ENCODE measurements around the gene C10orf90.

C10orf90 gene

DNA sequence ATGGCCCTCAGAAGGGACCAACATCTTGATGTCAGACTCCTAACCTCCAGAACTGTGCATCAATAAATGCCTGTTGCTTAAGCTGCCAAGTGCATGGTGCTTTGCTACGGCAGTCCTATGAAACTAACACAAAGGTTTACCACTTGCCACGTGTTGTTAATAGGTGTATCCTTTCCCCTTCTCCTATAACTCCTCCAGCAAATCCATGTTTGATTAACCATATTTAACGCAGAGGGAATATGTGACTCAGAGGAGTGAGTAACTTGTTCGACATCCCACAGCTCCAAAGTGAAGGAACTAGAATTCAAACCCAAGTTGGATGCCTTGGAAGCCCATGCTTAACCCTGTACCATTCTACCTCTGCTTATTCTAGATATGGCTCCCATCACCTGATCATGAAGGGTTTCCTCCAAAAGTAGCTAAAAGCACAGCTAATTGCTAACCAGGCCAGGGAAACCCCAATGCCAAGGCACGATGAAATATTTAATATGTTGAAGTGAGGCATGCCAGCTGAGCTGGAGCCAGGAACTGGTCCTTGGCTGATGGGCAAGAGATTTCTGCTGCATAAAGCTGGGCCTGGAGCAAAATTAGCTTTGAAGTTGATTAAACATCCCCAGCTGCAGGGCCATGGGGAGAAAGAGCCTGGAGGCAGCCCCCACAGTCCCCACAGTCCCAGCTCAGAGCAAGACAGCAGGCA lies 131.9 kb downstream of the C10orf90 start:
- no peak for DNase-seq (ENCODE audit: low read depth in 2 of 2)

DNA sequence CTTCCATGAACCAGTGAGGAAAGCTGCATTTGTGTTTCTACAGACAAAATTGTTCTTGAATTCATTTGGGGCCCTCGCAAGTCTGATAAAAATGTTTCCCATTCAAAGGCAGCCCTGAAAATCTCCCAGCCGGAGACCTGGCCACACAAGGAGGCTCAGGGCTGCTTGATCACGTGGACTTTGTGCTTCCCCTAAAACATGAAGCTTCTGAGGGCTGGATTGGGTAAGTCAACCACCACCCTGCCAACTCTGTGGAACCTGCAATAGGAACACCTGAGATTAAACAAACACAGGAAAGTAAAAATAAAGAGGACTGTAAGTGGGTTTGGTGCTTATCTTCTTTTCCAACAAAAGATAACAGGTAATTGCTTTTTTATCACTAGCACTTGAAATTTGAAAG lies 133.8 kb downstream of the C10orf90 start:
- DNase-seq (ENCODE audit: low read depth in 2 of 2): no peak

DNA sequence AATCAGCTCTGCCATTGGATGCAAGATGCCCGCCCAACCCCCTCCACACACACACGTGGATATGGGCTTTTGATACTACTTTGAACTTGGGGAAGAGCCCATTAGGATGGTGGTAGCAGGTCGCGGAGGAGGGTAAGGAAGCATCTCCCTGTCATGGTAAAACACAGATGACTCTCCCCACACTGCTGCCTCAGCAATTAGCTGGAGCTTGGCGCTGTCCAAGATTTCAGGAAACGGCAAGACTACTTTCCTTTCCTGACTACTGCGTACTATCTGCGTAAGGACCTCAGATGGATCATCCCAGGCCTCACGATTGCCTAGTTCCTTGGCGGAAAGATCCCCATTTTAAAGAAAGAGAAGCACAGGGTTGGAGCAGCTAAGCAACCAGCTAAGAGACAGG lies 134.3 kb downstream of the C10orf90 start:
- DNase-seq (ENCODE audit: low read depth in 2 of 2): no peak

DNA sequence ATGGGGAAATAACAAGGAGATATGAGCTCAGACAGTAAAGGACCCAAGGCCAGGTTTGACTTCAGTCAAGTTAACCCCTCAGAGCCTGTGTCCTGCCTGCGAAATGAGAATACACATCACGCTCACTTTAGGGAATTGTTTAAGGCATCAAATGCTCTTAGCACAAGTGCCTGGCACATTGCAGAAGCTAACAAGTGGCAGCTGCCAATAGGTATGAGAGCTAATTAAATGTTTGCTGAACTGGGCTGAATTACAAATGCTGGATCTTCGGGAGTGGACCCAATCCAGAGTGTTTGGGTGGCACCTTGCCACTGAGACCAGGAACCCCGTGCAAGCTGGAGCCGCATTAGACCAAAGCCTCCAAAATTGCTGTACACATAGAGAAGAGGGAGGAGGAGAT lies 136.8 kb downstream of the C10orf90 start:
- no peak for DNase-seq (ENCODE audit: low read depth in 2 of 2)

DNA sequence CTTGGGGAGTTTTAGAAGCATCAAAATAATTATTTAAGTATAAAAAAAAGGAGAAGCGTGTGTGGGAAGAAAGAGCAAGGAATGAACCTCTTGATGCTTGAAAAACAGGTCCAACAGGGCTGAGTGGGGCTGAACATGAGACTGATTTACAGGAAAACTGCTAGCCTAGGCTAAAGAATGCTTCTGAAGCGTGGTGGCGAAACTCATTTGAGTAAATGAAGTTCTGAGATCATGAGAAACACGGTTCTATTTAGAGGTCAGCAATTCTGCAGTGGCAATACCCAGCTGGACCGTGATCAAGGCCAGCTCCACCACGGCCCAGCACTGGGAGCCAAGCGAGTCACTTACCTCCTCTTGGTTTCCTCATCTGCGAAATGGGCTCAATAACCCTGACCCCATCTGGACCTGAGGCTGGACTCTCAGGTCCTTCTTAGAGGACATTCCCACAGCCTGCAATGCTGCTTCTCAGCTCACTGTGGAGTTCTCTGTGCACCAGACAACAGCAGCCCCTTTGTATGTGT lies 142.1 kb downstream of the C10orf90 start:
- DNase-seq (ENCODE audit: low read depth in 2 of 2): no peak

DNA sequence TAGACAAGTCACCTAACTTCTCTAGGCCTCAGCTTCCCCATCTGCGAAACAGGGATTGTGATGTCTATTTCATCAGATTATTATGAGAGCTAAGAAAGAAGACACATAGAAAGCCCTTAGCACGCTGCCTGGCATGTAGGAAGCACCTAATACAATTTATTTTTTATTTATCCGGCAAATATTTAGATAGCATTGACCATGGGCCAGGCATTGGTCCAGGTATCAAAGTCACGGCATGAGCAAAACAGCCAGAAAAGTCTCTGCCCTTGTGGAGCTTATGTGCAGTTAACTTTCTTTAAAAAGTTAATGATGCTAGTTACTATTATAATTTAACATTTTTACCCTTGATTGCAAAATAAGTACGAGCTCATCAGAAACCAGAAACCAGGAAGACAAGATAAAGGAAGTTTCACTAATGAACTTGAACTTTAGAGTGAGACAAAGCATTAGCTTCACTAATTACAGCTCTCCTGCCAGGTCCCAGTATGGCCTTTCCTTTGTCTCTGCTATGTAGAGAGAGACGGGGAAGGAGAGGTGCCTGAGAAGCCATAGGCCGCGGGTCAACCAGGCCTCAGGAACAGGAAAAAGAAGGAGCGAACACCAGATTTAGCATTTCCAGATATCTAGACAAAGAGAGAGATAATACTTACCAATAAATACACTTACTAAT lies 142.7 kb downstream of the C10orf90 start:
- no peak for DNase-seq (ENCODE audit: low read depth in 2 of 2)

DNA sequence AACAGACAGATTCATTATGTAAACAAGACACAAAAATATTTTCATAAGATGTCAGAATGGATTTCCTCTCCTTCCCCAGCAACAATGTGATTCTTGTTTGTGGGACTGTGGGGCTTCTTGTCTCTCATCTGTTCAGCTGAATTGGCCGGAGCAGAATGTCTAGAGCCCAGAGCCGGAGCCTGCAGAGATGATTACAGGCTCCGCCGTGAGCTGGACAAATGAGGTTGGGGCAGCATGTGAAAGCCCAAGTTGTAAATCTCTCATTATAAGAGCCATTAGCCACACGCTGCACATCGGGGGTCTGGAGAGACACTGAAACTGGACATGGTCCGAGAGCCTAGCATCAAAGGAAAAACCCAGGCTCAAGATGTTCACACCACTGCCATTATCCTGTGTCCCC lies 145.2 kb downstream of the C10orf90 start:
- no peak for DNase-seq (ENCODE audit: low read depth in 2 of 2)

DNA sequence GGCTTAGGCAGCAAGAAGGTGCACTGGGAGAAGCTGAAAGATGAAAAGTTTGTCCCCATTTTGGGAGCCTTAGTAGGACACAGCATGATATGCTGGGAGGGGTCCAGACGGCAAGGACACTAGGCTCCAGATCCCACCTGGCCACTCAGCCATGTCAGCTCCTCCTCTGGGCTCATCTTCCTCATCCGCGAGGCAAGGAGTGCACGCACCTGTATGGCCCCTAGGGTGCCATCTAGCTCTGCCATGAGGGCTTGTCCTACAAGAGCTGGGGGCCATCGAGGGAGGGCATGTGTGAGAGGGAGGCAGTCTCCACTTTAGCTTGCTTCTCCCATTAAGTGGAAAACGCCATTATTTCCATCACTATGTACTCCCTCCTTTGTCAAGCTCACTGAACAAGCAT lies 146.0 kb downstream of the C10orf90 start:
- DNase-seq (ENCODE audit: low read depth in 2 of 2): no peak

DNA sequence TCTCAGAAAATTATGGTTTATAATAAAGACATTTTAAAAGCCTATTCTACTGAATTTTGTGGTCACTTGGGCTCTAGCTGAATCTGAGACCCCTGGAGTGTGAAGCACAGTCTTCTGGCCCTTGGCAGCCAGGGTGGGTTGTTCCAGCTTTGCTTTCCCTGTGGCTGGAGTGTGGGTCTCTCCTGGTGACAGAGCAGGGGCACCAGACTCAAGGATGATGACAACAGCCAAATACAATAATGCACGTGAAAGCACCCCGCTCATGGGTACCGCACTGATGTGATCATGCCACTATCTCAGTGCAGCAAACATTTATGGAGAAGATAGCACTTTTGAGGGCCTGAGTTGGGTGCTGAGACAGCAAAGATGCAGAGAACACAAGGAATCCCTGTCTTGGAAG lies 147.4 kb downstream of the C10orf90 start:
- DNase-seq (ENCODE audit: low read depth in 2 of 2): no peak

DNA sequence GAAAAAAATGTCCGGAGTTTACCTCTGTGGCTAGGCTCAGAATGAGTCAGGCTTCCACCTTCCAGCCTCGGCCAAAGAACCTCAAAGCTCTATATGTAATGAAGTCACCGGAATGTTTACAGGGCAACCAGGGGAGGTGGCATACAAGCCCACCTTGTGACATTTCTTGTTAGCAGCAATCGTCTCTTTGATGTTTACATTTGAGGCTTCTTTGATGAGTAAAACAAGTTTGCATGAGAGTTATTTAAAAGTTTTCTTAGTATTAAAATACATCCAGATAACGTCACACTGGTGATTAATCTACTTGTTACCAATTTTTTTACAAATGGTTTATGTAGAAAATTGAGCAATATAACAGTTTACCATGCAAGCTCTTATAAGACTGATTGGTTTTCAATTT lies 149.1 kb downstream of the C10orf90 start:
- no peak for DNase-seq (ENCODE audit: low read depth in 2 of 2)

DNA sequence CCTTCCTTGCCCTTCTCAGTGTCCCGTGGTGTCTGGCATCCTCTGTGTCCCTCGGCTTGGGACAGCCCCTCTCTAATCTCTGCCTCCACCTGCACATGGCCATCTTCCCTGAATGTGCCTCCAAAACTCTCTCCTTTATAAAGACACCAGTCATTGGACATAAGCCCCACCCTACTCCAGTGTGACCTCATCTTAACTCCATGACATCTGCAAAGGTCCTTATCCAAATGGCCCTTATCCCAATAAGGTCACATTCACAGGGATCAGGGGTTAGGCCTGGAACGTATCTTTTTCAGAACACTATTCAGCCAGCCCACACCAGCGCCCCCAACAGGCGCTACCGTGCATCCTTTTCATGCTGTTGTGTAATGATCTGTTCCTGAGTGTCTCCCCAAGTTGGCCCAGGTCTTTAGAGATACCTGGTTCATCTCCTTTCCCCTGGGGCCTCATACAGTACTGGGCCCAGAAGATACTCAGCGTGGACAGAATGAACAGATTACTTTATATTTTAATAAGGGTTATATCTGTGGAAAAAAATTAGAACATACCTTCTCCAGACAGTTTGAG lies 149.7 kb downstream of the C10orf90 start:
- no peak for DNase-seq (ENCODE audit: low read depth in 2 of 2)

DNA sequence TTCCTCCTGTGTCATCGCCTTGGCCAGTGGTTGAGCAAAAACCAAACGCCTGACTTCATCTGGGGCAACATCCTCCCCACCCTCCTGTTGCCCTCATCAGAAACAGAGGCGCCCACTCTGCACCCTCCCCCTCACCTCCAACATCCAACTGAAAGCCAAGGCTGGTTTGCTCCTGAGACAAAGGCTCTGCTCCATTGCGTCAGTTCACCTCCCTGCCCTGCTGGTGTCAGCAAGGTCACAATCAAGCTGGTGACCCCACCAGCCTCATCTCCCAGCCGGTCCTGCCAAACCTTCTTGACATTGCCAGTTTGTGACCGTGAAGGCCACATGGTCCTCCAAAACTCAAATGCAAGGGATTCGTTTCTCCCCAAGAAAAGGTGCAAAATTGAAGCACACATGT lies 150.5 kb downstream of the C10orf90 start:
- no peak for DNase-seq (ENCODE audit: low read depth in 2 of 2)

DNA sequence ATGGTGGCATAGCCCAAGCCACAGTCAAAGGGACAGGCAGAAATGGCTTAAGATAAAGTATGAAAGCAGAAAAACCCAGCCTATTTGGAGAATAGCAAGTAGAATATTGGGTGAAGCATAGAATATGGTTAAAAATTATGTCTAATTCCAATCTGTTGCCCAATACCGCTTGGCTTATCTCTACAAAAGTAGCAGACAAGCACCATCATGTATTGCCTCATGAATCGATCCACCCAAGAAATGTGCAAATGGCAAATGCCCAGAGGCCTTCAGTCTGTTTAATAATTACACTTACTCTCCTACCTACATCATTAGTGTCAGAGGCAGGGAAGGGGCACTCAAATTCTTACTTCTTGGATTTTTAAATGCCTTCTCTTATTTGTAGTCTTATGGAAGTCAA lies 151.3 kb downstream of the C10orf90 start:
- no peak for DNase-seq (ENCODE audit: low read depth in 2 of 2)

DNA sequence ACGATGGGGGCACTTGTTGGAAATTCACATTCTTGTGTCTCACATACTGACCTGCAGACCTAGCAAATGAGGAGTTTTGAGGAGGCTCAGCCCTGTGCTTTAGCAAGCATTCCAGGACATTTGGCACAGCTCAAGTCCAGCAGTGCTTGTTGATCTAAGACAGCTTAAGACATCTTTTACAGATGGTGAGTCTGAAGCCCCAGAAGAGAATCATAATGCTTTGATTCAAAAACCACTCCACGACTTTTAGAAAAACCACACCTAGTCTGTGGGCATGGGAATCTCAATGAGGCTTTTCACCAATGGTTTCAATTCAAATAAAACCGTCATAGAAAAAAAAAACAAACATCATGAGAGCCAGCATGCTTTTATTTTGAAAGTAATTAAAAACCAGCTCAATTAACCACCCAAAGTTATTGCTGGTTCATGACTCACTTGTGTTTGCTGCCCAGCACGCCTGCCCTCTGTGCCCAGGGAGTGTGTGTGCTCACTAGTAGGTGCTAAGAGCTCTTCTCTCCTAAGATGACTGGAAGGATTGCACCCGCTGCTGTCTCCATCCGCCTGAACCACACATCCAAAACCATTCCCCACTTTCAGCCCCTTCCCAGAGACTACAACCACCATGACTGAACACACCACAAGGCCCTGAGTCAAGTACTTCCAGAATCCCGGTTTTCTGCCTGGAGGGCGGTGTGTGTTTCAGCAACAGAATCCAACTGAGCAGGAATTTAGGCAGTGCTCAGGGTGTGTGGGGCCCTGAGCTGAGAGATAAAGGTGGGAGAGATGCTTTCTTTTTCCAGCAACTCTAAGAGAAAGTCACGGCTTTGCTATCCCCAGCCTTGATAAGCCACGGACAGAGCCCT lies 152.0 kb downstream of the C10orf90 start:
- no peak for DNase-seq (ENCODE audit: low read depth in 2 of 2)

DNA sequence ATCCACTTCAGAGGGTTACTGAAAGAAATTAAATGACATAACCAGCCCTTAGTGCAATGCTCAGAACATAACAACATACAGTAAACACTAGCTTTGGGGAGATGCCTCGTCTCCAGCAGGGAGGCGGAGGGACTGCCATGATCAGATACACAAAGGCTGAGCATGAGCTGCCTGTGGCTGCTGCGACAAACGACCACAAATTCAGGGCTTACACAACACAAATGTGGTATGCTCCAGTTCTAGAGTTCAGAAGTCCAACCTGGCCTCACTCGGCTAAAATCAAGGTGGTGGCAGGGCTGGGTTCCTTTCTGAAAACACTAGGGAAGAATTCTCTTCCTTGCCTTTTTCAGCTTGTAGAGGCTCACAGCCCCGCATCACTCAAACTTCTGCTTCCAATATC lies 154.0 kb downstream of the C10orf90 start:
- no peak for DNase-seq (ENCODE audit: low read depth in 2 of 2)

DNA sequence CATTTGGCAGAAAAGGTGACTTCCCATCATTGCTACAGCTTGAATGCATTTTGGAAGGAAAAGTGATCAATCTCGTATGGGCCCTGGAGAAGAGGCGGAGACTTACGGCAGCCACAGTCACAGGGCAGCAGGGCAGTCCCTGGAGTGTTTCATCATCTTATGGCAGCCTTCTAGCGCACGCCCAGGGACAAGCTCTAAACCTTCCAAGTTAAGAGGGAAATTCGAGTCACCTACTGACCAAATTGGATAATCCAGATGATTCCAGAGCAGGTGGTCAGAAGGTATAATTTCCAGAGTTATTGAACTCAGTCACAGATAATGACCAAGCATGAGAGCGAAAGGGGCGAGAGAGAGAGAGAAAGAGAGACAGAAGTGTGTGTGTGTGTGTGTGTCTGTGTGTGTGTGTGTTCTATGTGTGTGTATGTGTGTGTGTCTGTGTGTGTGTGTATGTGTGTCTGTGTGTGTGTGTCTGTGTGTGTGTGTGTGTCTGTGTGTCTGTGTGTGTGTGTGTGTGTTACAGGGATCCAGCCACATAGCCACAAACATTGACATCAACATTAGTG lies 158.5 kb downstream of the C10orf90 start:
- DNase-seq (ENCODE audit: low read depth in 2 of 2): no peak

DNA sequence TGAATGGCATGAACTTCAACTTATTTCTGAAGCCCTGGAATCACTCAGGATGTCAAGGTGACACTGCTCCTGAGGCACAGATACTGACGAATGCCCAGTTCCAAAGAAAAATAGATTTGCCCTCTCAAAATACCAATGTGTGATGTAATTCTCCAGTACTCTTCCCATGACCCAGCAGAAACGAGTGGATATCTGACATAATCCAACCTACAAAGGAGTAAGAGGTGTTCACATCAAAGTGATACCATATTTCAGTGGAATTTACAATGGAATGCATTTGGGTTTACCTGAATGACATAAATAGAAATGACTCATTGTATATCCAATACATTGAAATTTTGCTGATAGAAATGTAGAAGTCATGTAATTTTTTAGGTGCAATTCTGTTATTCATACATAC lies 161.3 kb downstream of the C10orf90 start:
- no peak for DNase-seq (ENCODE audit: low read depth in 2 of 2)

DNA sequence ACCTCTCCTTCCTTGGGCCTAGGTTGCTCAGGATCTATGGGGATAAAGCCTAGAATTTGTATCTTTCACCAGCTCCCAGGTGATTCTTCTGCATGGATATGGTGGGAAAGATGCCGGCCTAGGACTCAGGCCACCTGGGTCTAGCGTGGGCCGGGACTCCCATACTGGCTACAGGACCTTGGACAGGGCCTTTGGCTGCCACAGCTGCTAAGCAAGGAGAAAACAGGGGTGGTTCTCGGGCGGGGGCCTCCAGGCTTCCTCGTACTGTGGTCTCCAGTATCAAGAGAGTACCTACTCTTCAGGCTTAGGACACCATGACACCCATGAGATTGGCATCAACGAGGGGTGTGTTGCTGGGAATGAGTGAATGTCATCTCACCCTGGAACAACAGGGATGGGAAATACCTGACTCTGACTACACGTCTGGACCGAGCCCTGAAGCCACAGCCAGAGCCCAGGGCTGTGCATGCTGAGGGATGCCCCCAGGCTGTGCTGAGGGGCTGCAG lies 161.9 kb downstream of the C10orf90 start:
- no peak for DNase-seq (ENCODE audit: low read depth in 2 of 2)

DNA sequence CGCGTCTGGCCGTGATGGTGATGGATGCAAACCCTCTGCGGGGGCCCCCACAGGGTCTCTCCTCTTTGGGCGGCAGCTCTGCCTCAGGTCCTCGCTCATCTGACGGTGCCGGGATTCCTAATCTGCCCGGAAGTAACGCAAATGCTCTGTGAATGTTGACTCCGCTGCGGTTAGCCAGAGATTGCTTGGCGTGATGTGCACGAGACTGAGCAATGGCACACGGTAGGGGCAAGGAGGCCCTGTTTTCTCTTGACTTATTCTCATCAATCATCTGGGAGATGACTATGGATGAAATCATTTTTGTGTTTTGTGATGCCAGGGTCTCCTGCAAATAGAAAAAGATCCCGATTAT lies 165.8 kb downstream of the C10orf90 start:
- DNase-seq (ENCODE audit: low read depth in 2 of 2): no peak

DNA sequence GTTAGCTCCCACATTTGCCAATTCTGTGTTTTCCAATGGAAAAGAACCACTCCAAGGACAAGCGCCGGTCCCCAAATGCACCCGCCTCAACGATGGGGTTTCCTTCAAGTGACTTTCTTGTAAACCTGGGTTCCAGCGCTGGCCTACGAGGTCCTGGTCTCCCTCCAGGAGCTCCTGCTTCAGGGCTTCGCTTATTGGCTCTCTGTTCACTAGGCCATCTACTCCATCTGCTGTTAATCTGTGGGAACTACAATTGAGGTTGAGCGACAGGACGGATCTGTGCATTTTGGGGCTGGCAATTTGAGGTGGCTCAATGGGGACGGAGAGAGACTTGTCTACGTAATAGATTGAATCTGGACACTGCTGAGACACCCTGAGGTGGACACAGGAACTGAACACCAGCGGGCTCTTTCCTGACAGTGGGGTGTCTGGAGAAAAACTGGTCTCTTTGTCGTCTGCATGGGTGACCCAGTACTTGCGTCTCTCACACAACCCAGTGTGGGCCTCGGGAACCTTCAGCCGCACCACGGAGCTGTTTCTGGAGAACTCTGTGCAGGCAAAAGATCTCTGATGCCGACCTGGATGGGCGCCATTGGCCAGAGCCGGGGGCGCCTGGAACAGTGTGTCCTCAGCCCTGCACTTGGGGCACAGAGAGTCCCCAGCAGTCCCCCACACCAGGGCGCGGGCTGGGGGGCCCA lies 166.3 kb downstream of the C10orf90 start:
- no peak for DNase-seq (ENCODE audit: low read depth in 2 of 2)

DNA sequence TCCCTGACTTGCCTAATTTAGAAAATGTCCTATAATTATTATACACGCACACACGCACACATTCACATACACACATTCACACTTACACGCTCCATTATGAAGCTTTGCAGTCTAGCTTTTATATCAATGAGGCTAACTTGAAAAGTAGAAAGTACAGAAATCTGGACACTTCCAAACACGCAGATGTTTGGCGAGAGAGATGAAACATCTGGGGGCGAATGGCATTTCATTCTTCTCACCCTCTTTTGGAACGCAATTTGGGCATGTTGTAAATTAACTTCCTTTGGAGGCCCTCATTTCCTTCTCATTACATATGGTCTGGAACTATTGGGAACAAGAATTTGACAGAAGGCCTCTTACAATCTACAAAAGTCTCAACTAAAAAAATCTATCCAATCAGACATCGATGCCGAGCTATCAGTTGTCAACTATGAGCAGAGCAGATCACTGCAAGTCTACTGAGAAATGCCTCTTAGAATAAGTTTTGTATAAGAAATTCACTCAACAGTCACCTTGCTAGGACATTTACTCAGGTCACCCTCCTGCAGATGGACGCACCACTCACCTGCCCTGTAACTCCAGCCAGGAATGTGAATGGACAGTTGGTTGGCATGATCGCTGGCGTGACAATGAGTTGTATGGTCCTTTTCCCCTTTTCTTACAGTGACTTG lies 167.0 kb downstream of the C10orf90 start:
- no peak for DNase-seq (ENCODE audit: low read depth in 2 of 2)
